ENCODE data around the gene RBM10.

DNA sequence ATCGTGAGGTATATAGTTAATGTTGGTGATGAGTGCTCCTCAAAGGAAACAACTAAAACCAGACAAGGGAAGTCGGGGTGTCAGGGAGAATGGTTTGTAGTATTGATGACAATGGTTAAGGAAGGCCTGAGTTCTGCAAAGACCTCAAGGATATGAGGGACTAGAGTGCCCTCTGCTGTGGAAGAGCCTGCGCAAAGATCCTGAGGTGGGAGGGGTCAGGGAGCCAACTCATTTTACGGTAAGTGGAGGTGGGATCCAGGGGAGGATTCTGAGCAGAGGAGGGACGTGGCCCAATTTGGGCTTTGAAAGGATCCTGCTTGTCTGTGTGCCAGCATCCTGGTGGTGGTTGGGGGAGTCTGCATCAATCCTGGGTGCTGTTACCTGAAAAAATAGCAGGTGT is 59.9 kb downstream of the RBM10 start:
- TF ChIP-seq NFYB (CRISPR knock-in tag; IDR thresholded peaks at IDR 0.05), result no peak
- TF ChIP-seq HMG20B (CRISPR knock-in tag; conservative IDR thresholded peaks at IDR 0.05), result no peak
- TF ChIP-seq DMAP1 (CRISPR knock-in tag; IDR thresholded peaks at IDR 0.05), result no peak
- no peak for TF ChIP-seq EP300 (IDR thresholded peaks at IDR 0.05; ENCODE audit: low read depth in 2 of 2, low read length in 2 of 2)
- TF ChIP-seq EP300 (CRISPR knock-in tag; IDR thresholded peaks at IDR 0.05; ENCODE audit: borderline replicate concordance), result no peak
- TF ChIP-seq REPIN1 (CRISPR knock-in tag; IDR thresholded peaks at IDR 0.05; ENCODE audit: borderline replicate concordance, low read depth), result no peak
- no peak for TF ChIP-seq CTCF (CRISPR knock-in tag; IDR thresholded peaks at IDR 0.05)
- no peak for TF ChIP-seq AGO2 (optimal IDR thresholded peaks at IDR 0.05; ENCODE audit: low read depth, low read length)
- TF ChIP-seq ZFP36 (IDR thresholded peaks at IDR 0.05; ENCODE audit: borderline replicate concordance, low read depth, low read length, partially characterized antibody), result no peak

Data from HepG2 (cell line).